Hepatocyte (in vitro differentiated cells): ENCODE data around the gene BUB1. TPM values are rescaled to one million over a fixed set of nuclear protein-coding genes. Genes with fewer than 3 reads are reported as not detected.
"Not testable (repeated sequence)": the region's sequence is repeated elsewhere in the genome, so short reads cannot be mapped to it uniquely, and the experiment has no call there.

Source experiments
- DNase-seq: peaks from one replicate; pipeline ENCODE4 v3.0.0-alpha.2; 2016; ENCODE audit warnings: low spot score
- H2AFZ ChIP-seq: fragments of 200-600 bp; sonication (generic); 2 replicates; pipeline ENCODE4 v1.6.0; 2016; ENCODE audit warnings: antibody characterized with exemption, mild to moderate bottlenecking
- H3K27ac ChIP-seq: fragments of 200-600 bp; sonication (generic); 2 replicates; pipeline ENCODE4 v1.5.1; 2016; ENCODE audit warnings: mild to moderate bottlenecking
- H3K27me3 ChIP-seq: fragments of 200-600 bp; sonication (generic); 2 replicates; pipeline ENCODE4 v1.6.1; 2016
- H3K36me3 ChIP-seq: fragments of 200-600 bp; sonication (generic); replicated peaks from 2 replicates; pipeline ENCODE4 v1.5.1; 2016; ENCODE audit warnings: low read depth; ENCODE audit not compliant: insufficient read depth
- H3K4me1 ChIP-seq: fragments of 200-600 bp; sonication (generic); 2 replicates; pipeline ENCODE4 v1.5.1; 2016; ENCODE audit warnings: mild to moderate bottlenecking, moderate library complexity; ENCODE audit not compliant: insufficient read depth
- H3K4me2 ChIP-seq: fragments of 200-600 bp; sonication (generic); 2 replicates; pipeline ENCODE4 v1.6.0; 2016
- H3K4me3 ChIP-seq: fragments of 200-600 bp; sonication (generic); 2 replicates; pipeline ENCODE4 v1.5.1; 2016; ENCODE audit warnings: mild to moderate bottlenecking
- H3K79me2 ChIP-seq: fragments of 200-600 bp; sonication (generic); 2 replicates; pipeline ENCODE4 v1.6.0; 2017; ENCODE audit warnings: mild to moderate bottlenecking
- H3K9me2 ChIP-seq: fragments of 200-600 bp; sonication (generic); replicated peaks from 2 replicates; pipeline ENCODE4 v1.6.0; 2017; ENCODE audit warnings: mild to moderate bottlenecking; ENCODE audit not compliant: insufficient read depth
- H3K9me3 ChIP-seq: fragments of 200-600 bp; sonication (generic); 2 replicates; pipeline ENCODE4 v1.5.1; 2016; ENCODE audit warnings: low read depth, mild to moderate bottlenecking
- H4K20me1 ChIP-seq: fragments of 200-600 bp; sonication (generic); 2 replicates; pipeline ENCODE4 v1.6.0; 2016; ENCODE audit warnings: mild to moderate bottlenecking; ENCODE audit not compliant: insufficient read depth, poor library complexity, severe bottlenecking
- CTCF ChIP-seq: fragments of 200-600 bp; sonication (generic); IDR thresholded peaks from 2 replicates; pipeline ENCODE4 v1.5.1; 2016; ENCODE audit warnings: antibody characterized with exemption, mild to moderate bottlenecking; ENCODE audit not compliant: poor library complexity
- EZH2 ChIP-seq: fragments of 200-600 bp; sonication (generic); IDR thresholded peaks from 2 replicates; pipeline ENCODE4 v1.6.1; 2016; ENCODE audit warnings: antibody characterized with exemption, mild to moderate bottlenecking, borderline replicate concordance
- EZH2phosphoT487 ChIP-seq: fragments of 200-600 bp; sonication (generic); IDR thresholded peaks from one replicate; pipeline ENCODE4 v1.6.1; 2018; ENCODE audit warnings: antibody characterized with exemption, mild to moderate bottlenecking, low read depth, moderate library complexity; ENCODE audit not compliant: unreplicated experiment, severe bottlenecking
- WGBS: methylation state at CpG from one replicate; pipeline ENCODE4 v1.1.6; 2016; ENCODE audit warnings: low lambda C conversion rate; ENCODE audit errors: missing lambda C conversion rate; 5-methylcytosine and 5-hydroxymethylcytosine counted together
- polyA plus RNA-seq: library from polyadenylated mRNA; unstranded; fragments of >200 nt; fragmentation: Nextera tagmentation; extraction: Ambion mirVana; gene quantifications from 2 replicates; pipeline ENCODE4 v1.2.1, GENCODE V29; 2016
- total RNA-seq: library from RNA; depleted of rRNA; stranded (reverse); fragments of >200 nt; gene quantifications from 2 replicates; pipeline ENCODE4 v1.2.3, GENCODE V29; 2014

BUB1 gene
- total and polyA plus RNA-seq, 2 experiments from 2014 or later: 5.8 to 12.4 TPM

GRCh38 chr2:110707386-110707965 lies 29.6 kb upstream of the BUB1 start:
- no peaks in the 10 kb centered on the region for H3K9me2 ChIP-seq
- no peak overlapping the region for H3K4me2 ChIP-seq
- H4K20me1 ChIP-seq: no peaks in the 10 kb centered on the region
- 76% methylated on average over 1 of the region's 1 CpG for WGBS
- H3K9me3 ChIP-seq: no peaks in the 10 kb centered on the region
- no peaks in the 10 kb centered on the region for H3K79me2 ChIP-seq
- no peak for TF ChIP-seq CTCF
- TF ChIP-seq EZH2: no peak
- TF ChIP-seq EZH2phosphoT487: no peak
- no peak overlapping the region for H3K4me3 ChIP-seq
- peaks cover 12% of the 10 kb centered on the region for H3K27me3 ChIP-seq
- H3K36me3 ChIP-seq: no peaks in the 10 kb centered on the region
- H2AFZ ChIP-seq: no peak overlapping the region
- H3K27ac ChIP-seq: no peak overlapping the region
- DNase-seq: no peak
- H3K4me1 ChIP-seq: peaks cover 7% of the 10 kb centered on the region

GRCh38 chr2:110702514-110703380 lies 24.9 kb upstream of the BUB1 start:
- Histone ChIP-seq H3K79me2 (no peaks in the 10 kb centered on the region), H2AFZ (no peak overlapping the region), H3K4me1 (no peaks in the 10 kb centered on the region), H3K4me2 (no peak overlapping the region), H3K36me3 (no peaks in the 10 kb centered on the region), H4K20me1 (no peaks in the 10 kb centered on the region), H3K27ac (no peak overlapping the region), H3K4me3 (no peak overlapping the region), H3K27me3 (peaks cover 12% of the 10 kb centered on the region), H3K9me3 (no peaks in the 10 kb centered on the region), H3K9me2 (no peaks in the 10 kb centered on the region)
- TF ChIP-seq EZH2phosphoT487 (no peak), EZH2 (no peak), CTCF (no peak)
- 56% methylated on average over 2 of the region's 2 CpGs for WGBS
- DNase-seq: no peak

GRCh38 chr2:110698253-110698652 lies 20.4 kb upstream of the BUB1 start:
- H3K9me2 ChIP-seq, H3K27ac ChIP-seq, H4K20me1 ChIP-seq, H3K27me3 ChIP-seq, H2AFZ ChIP-seq, H3K9me3 ChIP-seq, DNase-seq, H3K4me3 ChIP-seq, H3K4me2 ChIP-seq, H3K79me2 ChIP-seq, H3K36me3 ChIP-seq: not testable (repeated sequence)
- peaks cover 12% of the 10 kb centered on the region for H3K4me1 ChIP-seq
- WGBS: 100% methylated on average over 1 of the region's 6 CpGs

- not testable (repeated sequence) for H3K9me3 ChIP-seq, H3K36me3 ChIP-seq, H4K20me1 ChIP-seq, H3K9me2 ChIP-seq, H3K79me2 ChIP-seq, H3K27me3 ChIP-seq, H2AFZ ChIP-seq, H3K4me3 ChIP-seq, DNase-seq
- Histone ChIP-seq H3K4me1 (peaks cover 12% of the 10 kb centered on the region), H3K27ac (peak overlapping the region; percentile 26), H3K4me2 (peak overlapping the region; percentile 21)
- 39% methylated on average over 5 of the region's 5 CpGs for WGBS
These were observed 17.5 kb upstream of the BUB1 start for GRCh38 chr2:110695146-110695898.
